Endothelial cell of umbilical vein (primary cell): ENCODE measurements around the gene CLCN2. TPM values are rescaled to one million over a fixed set of nuclear protein-coding genes. Genes with fewer than 3 reads are reported as not detected.

Experiments
- BruUV-seq: library from RNA; stranded (reverse); fragments of 400-500 nt; replicated peaks from 2 replicates; lab custom pipeline; 2021; lab: Mats Ljungman, UMichigan
- CTCF ChIA-PET: fragments of 300-600, 350-600 bp; sonication (Branson Sonifier 250); formaldehyde crosslinking; loops from one replicate; lab custom pipeline; 2021; ENCODE audit warnings: antibody characterized with exemption, inconsistent platforms; lab: Charles Lee
- POLR2A ChIA-PET: fragments of 300-600, 350-600 bp; sonication (Branson Sonifier 250); formaldehyde crosslinking; loops from one replicate; lab custom pipeline; 2021; ENCODE audit warnings: antibody characterized with exemption, inconsistent platforms; lab: Charles Lee
- DNase-seq: peaks from one replicate; pipeline ENCODE4 v3.0.0-alpha.2; 2011; ENCODE audit warnings: low read depth, low spot score
- FAIRE-seq: peaks from 2 replicates; lab custom pipeline; 2011; peaks lifted over from hg19 to GRCh38; lab: Jason Lieb, UNC
- H2AFZ ChIP-seq: 2 replicates; pipeline ENCODE4 v1.6.0; 2012; ENCODE audit warnings: low read depth, low read length, control low read depth, inconsistent platforms
- H3K27ac ChIP-seq: 2 replicates; pipeline ENCODE4 v1.5.1; 2011; ENCODE audit warnings: low read depth, mild to moderate bottlenecking, control low read depth, low read length, moderate library complexity; ENCODE audit not compliant: insufficient read depth
- H3K27me3 ChIP-seq, 2 experiments: 2 replicates each; pipeline versions ENCODE4 v1.6.0 to v1.6.1; 2011; ENCODE audit warnings: low read length in 2 of 2, mixed read lengths in 1 of 2; ENCODE audit not compliant: control insufficient read depth in 2 of 2, insufficient read depth in 2 of 2
- H3K36me3 ChIP-seq, 2 experiments: 2 replicates in 1 of 2; 3 replicates in 1 of 2; pipeline ENCODE4 v1.5.1; 2011; ENCODE audit warnings: low read length in 2 of 2, mild to moderate bottlenecking in 1 of 2, moderate library complexity in 1 of 2; ENCODE audit not compliant: control insufficient read depth in 2 of 2, insufficient read depth in 2 of 2; ENCODE audit errors: extremely low read depth in 1 of 2
- H3K4me1 ChIP-seq: 3 replicates; pipeline ENCODE4 v1.5.1; 2011; ENCODE audit warnings: mild to moderate bottlenecking, low read length; ENCODE audit not compliant: control insufficient read depth, insufficient read depth; ENCODE audit errors: extremely low read depth
- H3K4me2 ChIP-seq: 2 replicates; pipeline ENCODE4 v1.6.1; 2011; ENCODE audit warnings: low read length, control low read depth, mixed read lengths; ENCODE audit not compliant: insufficient read depth
- H3K4me3 ChIP-seq, 3 experiments: fragments of 200-600 bp in 1 of 3; sonication (generic), shearing (Covaris generic) in 1 of 3; replicated peaks in 1 of 3; 2 replicates each; pipeline ENCODE4 v1.5.1; 2011 to 2016; ENCODE audit warnings: control low read depth in 3 of 3, low read length in 3 of 3, mild to moderate bottlenecking in 2 of 3, inconsistent platforms in 1 of 3, low read depth in 1 of 3, moderate library complexity in 1 of 3; ENCODE audit not compliant: insufficient read depth in 1 of 3
- H3K79me2 ChIP-seq: 2 replicates; pipeline ENCODE4 v1.6.0; 2012; ENCODE audit warnings: low read length, inconsistent platforms; ENCODE audit not compliant: control insufficient read depth, insufficient read depth
- H3K9ac ChIP-seq: replicated peaks from 2 replicates; pipeline ENCODE3; 2011; ENCODE audit warnings: low read length, control low read depth; ENCODE audit not compliant: insufficient read depth; ENCODE audit errors: extremely low read depth
- H3K9me1 ChIP-seq: replicated peaks from 3 replicates; pipeline ENCODE4 v1.6.0; 2011; ENCODE audit warnings: mild to moderate bottlenecking, low read length; ENCODE audit not compliant: control insufficient read depth, insufficient read depth; ENCODE audit errors: extremely low read depth
- H3K9me3 ChIP-seq: replicated peaks from 2 replicates; pipeline ENCODE4 v1.5.1; 2012; ENCODE audit warnings: low read length, inconsistent platforms; ENCODE audit not compliant: control insufficient read depth, insufficient read depth
- H4K20me1 ChIP-seq: replicated peaks from 2 replicates; pipeline ENCODE3; 2011; ENCODE audit warnings: mild to moderate bottlenecking, low read length; ENCODE audit not compliant: control insufficient read depth, insufficient read depth; ENCODE audit errors: extremely low read depth
- CTCF ChIP-seq, 2 donors: IDR thresholded peaks; 1 replicate in 1 of 2; 2 replicates in 1 of 2; pipeline ENCODE4 v1.5.1; 2011; ENCODE audit warnings: low read length in 2 of 2, mild to moderate bottlenecking in 2 of 2, moderate library complexity in 2 of 2, control low read depth in 1 of 2, inconsistent platforms in 1 of 2, low read depth in 1 of 2; ENCODE audit not compliant: insufficient read depth in 1 of 2; ENCODE audit errors: extremely low read depth in 1 of 2
- EZH2 ChIP-seq: IDR thresholded peaks from 2 replicates; pipeline ENCODE4 v1.6.1; 2012; ENCODE audit warnings: borderline replicate concordance, low read depth, mild to moderate bottlenecking, moderate library complexity, low read length, inconsistent platforms; ENCODE audit not compliant: severe bottlenecking
- FOS ChIP-seq: IDR thresholded peaks from 2 replicates; pipeline ENCODE4 v1.6.1; 2011; ENCODE audit warnings: mild to moderate bottlenecking, low read length, moderate library complexity, borderline replicate concordance; ENCODE audit not compliant: insufficient read depth
- GATA2 ChIP-seq: IDR thresholded peaks from 2 replicates; pipeline ENCODE4 v1.7.0; 2011; ENCODE audit warnings: low read depth, mild to moderate bottlenecking, moderate library complexity, mixed read lengths, low read length; ENCODE audit not compliant: insufficient read length, insufficient read depth
- JUN ChIP-seq: IDR thresholded peaks from 2 replicates; pipeline ENCODE4 v1.6.1; 2011; ENCODE audit warnings: borderline replicate concordance, low read depth; ENCODE audit not compliant: insufficient read length, insufficient read depth
- MAX ChIP-seq: IDR thresholded peaks from 2 replicates; pipeline ENCODE4 v1.6.1; 2011; ENCODE audit not compliant: insufficient read depth, insufficient read length
- MYC ChIP-seq: IDR thresholded peaks from one replicate; pipeline ENCODE4 v1.6.1; 2011; ENCODE audit warnings: mild to moderate bottlenecking, low read depth, low read length
- POLR2A ChIP-seq: IDR thresholded peaks from 2 replicates; pipeline ENCODE4 v1.6.1; 2012; ENCODE audit warnings: low read depth, mild to moderate bottlenecking, control low read depth, low read length
- POLR2AphosphoS5 ChIP-seq: IDR thresholded peaks from 2 replicates; pipeline ENCODE4 v1.6.1; 2012; ENCODE audit warnings: low read depth, mild to moderate bottlenecking, control low read depth, low read length, moderate library complexity; ENCODE audit not compliant: insufficient read depth
- dilution Hi-C: fragments of 300-500 bp; cut with MboI; formaldehyde crosslinking; loops from one replicate; pipeline ENCODE4 v1.15.0; 2019; ENCODE audit warnings: low sequenced_read_pairs; ENCODE audit not compliant: extremely low pct_ligation_motif_present
- intact Hi-C: fragments of 100-400 bp; cut with micrococcal nuclease; formaldehyde crosslinking; loops from one replicate; pipeline ENCODE4 v1.10.0; 2022
- polyA plus RNA-seq, 4 experiments: library from polyadenylated mRNA; depleted of rRNA in 3 of 4; stranded (reverse) in 3 of 4; unstranded in 1 of 4; fragments of >200 nt; gene quantifications; 2 replicates each; pipeline versions ENCODE4 v1.2.1 to v1.2.3, GENCODE V29; 2011 to 2012; ENCODE audit warnings: missing spikeins in 1 of 4
- total RNA-seq: library from RNA; stranded (reverse); gene quantifications from 2 replicates; pipeline ENCODE4 v1.2.3, GENCODE V29; 2021

CLCN2 gene
- total and polyA plus RNA-seq, 2 donors (not counting 3 experiments of a cell fraction or from before 2014, with no cell fraction given), result 3.5 to 6.5 TPM

DNA sequence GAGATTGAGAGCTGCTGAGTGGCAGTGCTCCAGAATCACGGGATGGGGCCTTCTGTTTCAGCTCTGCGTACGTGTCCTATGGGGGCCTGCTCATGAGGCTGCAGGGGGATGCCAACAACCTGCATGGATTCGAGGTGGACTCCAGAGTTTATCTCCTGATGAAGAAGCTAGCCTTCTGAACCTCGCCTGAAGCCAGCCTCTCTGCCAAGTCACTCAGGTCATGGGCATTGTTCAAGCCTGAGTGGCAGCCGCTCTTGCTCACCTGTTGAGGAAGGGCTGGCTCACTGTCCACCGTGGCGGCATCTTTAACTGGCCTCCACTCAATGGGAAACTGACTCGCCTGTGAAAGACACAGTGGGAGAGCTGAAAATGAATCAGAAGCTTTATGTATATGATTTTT, 6.7 kb upstream of the CLCN2 start:
- no peak overlapping the region for H3K9ac ChIP-seq
- H3K79me2 ChIP-seq, result peaks cover 21% of the 10 kb centered on the region
- POLR2A ChIA-PET, result no interaction called here
- peaks cover 4 to 11% of the 10 kb centered on the region in 2 experiments for H3K36me3 ChIP-seq
- no peaks in the 10 kb centered on the region for H3K27me3 ChIP-seq
- no peak for TF ChIP-seq POLR2AphosphoS5
- no peak for TF ChIP-seq GATA2
- TF ChIP-seq FOS, result no peak
- no peak for TF ChIP-seq JUN
- no peak for TF ChIP-seq MAX
- TF ChIP-seq EZH2, result no peak
- TF ChIP-seq CTCF (IDR thresholded peaks at IDR 0.05; ENCODE audit: extremely low read depth in 1 of 2, insufficient read depth in 1 of 2, low read depth in 1 of 2, low read length in 2 of 2), result no peak
- TF ChIP-seq MYC, result no peak
- no peak for TF ChIP-seq POLR2A
- H3K27ac ChIP-seq, result peak overlapping the region; percentile 42
- dilution Hi-C loops, result no loop called here
- H2AFZ ChIP-seq, result no peak overlapping the region
- H3K4me3 ChIP-seq, result no peak overlapping the region
- intact Hi-C loops, result no loop called here
- no peak for FAIRE-seq
- H3K4me2 ChIP-seq, result peak overlapping the region; percentile 7
- H4K20me1 ChIP-seq, result no peaks in the 10 kb centered on the region
- no TSS peak for BruUV-seq
- H3K9me3 ChIP-seq, result no peaks in the 10 kb centered on the region
- CTCF ChIA-PET, result interaction anchor here (1.0 to 10.1 kb wide), 12 partner anchors 14 to 464 kb away, joined by 3 to 201 read pairs (median 4); no protein-coding TSS in a partner anchor
- no peaks in the 10 kb centered on the region for H3K9me1 ChIP-seq
- DNase-seq, result no peak
- peaks cover 42% of the 10 kb centered on the region for H3K4me1 ChIP-seq
